Fibroblast of lung (primary cell): Measurements from ENCODE around the gene DNAI1.

Experiments used
- EZH2 ChIP-seq: IDR thresholded peaks from 2 replicates; pipeline ENCODE4 v1.5.1; 2012; ENCODE audit warnings: low read length, control low read depth, mild to moderate bottlenecking; ENCODE audit errors: missing control alignments
- TF ChIP-seq, protein P1 (sequence below), 2 donors: IDR thresholded peaks in 1 of 2; conservative IDR thresholded peaks in 1 of 2; 1 replicate in 1 of 2; 2 replicates in 1 of 2; pipeline ENCODE4 v1.5.1; 2011 to 2012; ENCODE audit warnings: low read length in 2 of 2, control low read depth in 1 of 2, inconsistent platforms in 1 of 2, low read depth in 1 of 2, mild to moderate bottlenecking in 1 of 2

DNA sequence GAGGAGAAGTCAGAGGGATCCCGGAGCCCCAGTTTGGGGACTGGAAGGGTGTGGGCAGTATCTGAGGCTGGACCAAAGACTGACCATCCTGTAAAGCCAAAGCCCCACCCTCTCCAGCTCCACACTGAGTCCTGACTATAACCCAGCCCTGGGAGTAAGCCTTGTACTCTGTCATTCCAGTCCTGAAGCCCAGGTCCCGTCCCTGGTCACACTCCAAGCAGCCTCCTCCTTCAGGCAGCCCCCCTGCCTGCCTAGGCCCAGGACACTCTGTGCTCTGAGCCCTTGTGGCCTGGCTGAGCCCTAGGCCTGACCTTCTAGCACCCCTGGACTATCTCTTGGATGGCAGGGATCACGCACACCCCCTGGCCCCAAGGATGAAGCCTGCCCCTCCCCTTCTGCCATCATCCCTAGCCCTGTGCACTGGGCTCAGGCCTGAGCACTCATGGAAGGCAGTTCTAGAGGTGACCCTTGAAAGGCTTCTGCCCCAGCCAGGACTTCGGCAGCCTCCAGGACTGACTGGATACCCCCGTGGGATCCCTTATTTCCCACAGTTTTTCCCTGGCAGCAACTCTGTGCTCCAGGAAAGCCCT is 92.2 kb downstream of the DNAI1 start:
- no peak for TF ChIP-seq EZH2
- TF ChIP-seq, protein P1, sequence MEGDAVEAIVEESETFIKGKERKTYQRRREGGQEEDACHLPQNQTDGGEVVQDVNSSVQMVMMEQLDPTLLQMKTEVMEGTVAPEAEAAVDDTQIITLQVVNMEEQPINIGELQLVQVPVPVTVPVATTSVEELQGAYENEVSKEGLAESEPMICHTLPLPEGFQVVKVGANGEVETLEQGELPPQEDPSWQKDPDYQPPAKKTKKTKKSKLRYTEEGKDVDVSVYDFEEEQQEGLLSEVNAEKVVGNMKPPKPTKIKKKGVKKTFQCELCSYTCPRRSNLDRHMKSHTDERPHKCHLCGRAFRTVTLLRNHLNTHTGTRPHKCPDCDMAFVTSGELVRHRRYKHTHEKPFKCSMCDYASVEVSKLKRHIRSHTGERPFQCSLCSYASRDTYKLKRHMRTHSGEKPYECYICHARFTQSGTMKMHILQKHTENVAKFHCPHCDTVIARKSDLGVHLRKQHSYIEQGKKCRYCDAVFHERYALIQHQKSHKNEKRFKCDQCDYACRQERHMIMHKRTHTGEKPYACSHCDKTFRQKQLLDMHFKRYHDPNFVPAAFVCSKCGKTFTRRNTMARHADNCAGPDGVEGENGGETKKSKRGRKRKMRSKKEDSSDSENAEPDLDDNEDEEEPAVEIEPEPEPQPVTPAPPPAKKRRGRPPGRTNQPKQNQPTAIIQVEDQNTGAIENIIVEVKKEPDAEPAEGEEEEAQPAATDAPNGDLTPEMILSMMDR (conservative IDR thresholded peaks at IDR 0.05 in 1 of 2, IDR thresholded peaks at IDR 0.05 in 1 of 2; ENCODE audit: low read depth in 1 of 2, low read length in 2 of 2): no peak
